GM23338 (cell line): Measurements from ENCODE around the gene SEC11A. TPM values are rescaled to one million over a fixed set of nuclear protein-coding genes. Genes with fewer than 3 reads are reported as not detected.

Experiments used
- ATAC-seq: fragments of 200-7000 bp; cut with Tn5 transposase; 3 replicates; pipeline ENCODE4 v1.9.1; 2020
- DNase-seq: peaks from one replicate; pipeline ENCODE4 v3.0.0-alpha.2; 2015; ENCODE audit warnings: low spot score
- H2AFZ ChIP-seq: fragments of 200-600 bp; sonication (generic); 2 replicates; pipeline ENCODE4 v1.8.0; 2016; ENCODE audit warnings: antibody characterized with exemption, mild to moderate bottlenecking, moderate library complexity
- H3F3A ChIP-seq: fragments of 200-600 bp; sonication (generic); replicated peaks from 2 replicates; pipeline ENCODE4 v1.8.0; 2017; ENCODE audit warnings: antibody characterized with exemption, mixed run types, low read depth
- H3K27ac ChIP-seq: fragments of 200-600 bp; sonication (generic); 2 replicates; pipeline ENCODE4 v1.6.1; 2016; ENCODE audit warnings: low read depth
- H3K27me3 ChIP-seq: fragments of 200-600 bp; sonication (generic); 2 replicates; pipeline ENCODE4 v1.8.0; 2016; ENCODE audit warnings: mild to moderate bottlenecking, mixed run types, moderate library complexity; ENCODE audit not compliant: insufficient read depth
- H3K36me3 ChIP-seq: fragments of 200-600 bp; sonication (generic); 2 replicates; pipeline ENCODE4 v1.8.0; 2016; ENCODE audit warnings: mild to moderate bottlenecking; ENCODE audit not compliant: insufficient read depth
- H3K4me1 ChIP-seq: fragments of 200-600 bp; sonication (generic); 2 replicates; pipeline ENCODE4 v1.8.0; 2016; ENCODE audit warnings: mild to moderate bottlenecking, moderate library complexity; ENCODE audit not compliant: insufficient read depth
- H3K4me2 ChIP-seq: fragments of 200-600 bp; sonication (generic); 2 replicates; pipeline ENCODE4 v1.7.1; 2017; ENCODE audit warnings: mixed run types
- H3K4me3 ChIP-seq: fragments of 200-600 bp; sonication (generic); 2 replicates; pipeline ENCODE4 v1.6.1; 2016; ENCODE audit warnings: mixed run types
- H3K79me2 ChIP-seq: fragments of 200-600 bp; sonication (generic); replicated peaks from 2 replicates; pipeline ENCODE4 v1.8.0; 2017; ENCODE audit warnings: mild to moderate bottlenecking; ENCODE audit not compliant: insufficient read depth
- H3K9me2 ChIP-seq: fragments of 200-600 bp; sonication (generic); 2 replicates; pipeline ENCODE4 v1.8.0; 2017; ENCODE audit not compliant: insufficient read depth
- H4K20me1 ChIP-seq: fragments of 200-600 bp; sonication (generic); replicated peaks from 2 replicates; pipeline ENCODE4 v1.8.0; 2017; ENCODE audit warnings: mild to moderate bottlenecking; ENCODE audit not compliant: insufficient read depth
- H3K27ac Mint-ChIP-seq: 2 replicates; pipeline ENCODE4 v1.8.0; 2020; ENCODE audit warnings: inconsistent platforms, mild to moderate bottlenecking, moderate library complexity, mixed read lengths
- H3K27me3 Mint-ChIP-seq: 3 replicates; pipeline ENCODE4 v1.8.0; 2022; ENCODE audit warnings: low read depth, mild to moderate bottlenecking, moderate library complexity, mixed read lengths, inconsistent platforms; ENCODE audit not compliant: insufficient read depth, poor library complexity
- H3K36me3 Mint-ChIP-seq: 3 replicates; pipeline ENCODE4 v1.8.0; 2021; ENCODE audit warnings: low read depth, mild to moderate bottlenecking, inconsistent platforms, moderate library complexity, mixed read lengths
- H3K4me1 Mint-ChIP-seq: 3 replicates; pipeline ENCODE4 v1.8.0; 2020; ENCODE audit warnings: mild to moderate bottlenecking, inconsistent platforms, mixed read lengths
- H3K4me3 Mint-ChIP-seq: 3 replicates; pipeline ENCODE4 v1.8.0; 2021; ENCODE audit warnings: moderate library complexity, mild to moderate bottlenecking, inconsistent platforms, mixed read lengths
- H3K9me3 Mint-ChIP-seq: 3 replicates; pipeline ENCODE4 v1.8.0; 2020; ENCODE audit warnings: moderate library complexity, mild to moderate bottlenecking, inconsistent platforms, mixed read lengths
- CREB1 ChIP-seq: fragments of 250-450 bp; sonication (Bioruptor Pico); IDR thresholded peaks from 2 replicates; pipeline ENCODE4 v1.5.0; 2020; ENCODE audit warnings: low read depth, mild to moderate bottlenecking, moderate library complexity
- CTCF ChIP-seq, 2 experiments: fragments of 200-600 bp in 1 of 2; sonication (generic) in 1 of 2; conservative IDR thresholded peaks; 2 replicates each; pipeline versions ENCODE4 v1.5.1 to v1.6.1; 2016 to 2017; ENCODE audit warnings: antibody characterized with exemption in 2 of 2, low read depth in 2 of 2, mild to moderate bottlenecking in 2 of 2, moderate library complexity in 1 of 2
- EZH2 ChIP-seq: fragments of 200-600 bp; sonication (generic); IDR thresholded peaks from one replicate; pipeline ENCODE4 v1.8.0; 2017; ENCODE audit warnings: antibody characterized with exemption, mild to moderate bottlenecking, low read depth; ENCODE audit not compliant: unreplicated experiment
- EZH2phosphoT487 ChIP-seq: fragments of 200-600 bp; sonication (generic); IDR thresholded peaks from one replicate; pipeline ENCODE4 v1.8.1; 2018; ENCODE audit warnings: antibody characterized with exemption; ENCODE audit not compliant: unreplicated experiment
- JUNB ChIP-seq: IDR thresholded peaks from one replicate; pipeline ENCODE4 v1.6.1; 2016; ENCODE audit warnings: antibody characterized with exemption; ENCODE audit not compliant: unreplicated experiment
- NANOG ChIP-seq: IDR thresholded peaks from 2 replicates; pipeline ENCODE4 v1.6.1; 2016; ENCODE audit warnings: antibody characterized with exemption, borderline replicate concordance
- POLR2AphosphoS5 ChIP-seq: IDR thresholded peaks from 2 replicates; pipeline ENCODE4 v1.6.1; 2016; ENCODE audit warnings: antibody characterized with exemption, low read depth
- REST ChIP-seq: IDR thresholded peaks from one replicate; pipeline ENCODE4 v1.6.1; 2018; ENCODE audit warnings: antibody characterized with exemption; ENCODE audit not compliant: unreplicated experiment
- ZNF114 ChIP-seq: fragments of 250-450 bp; sonication (Bioruptor Pico); IDR thresholded peaks from 2 replicates; pipeline ENCODE4 v1.5.0; 2020; ENCODE audit warnings: mild to moderate bottlenecking, moderate library complexity
- ZNF331 ChIP-seq: fragments of 250-450 bp; sonication (Bioruptor Pico); IDR thresholded peaks from 2 replicates; pipeline ENCODE4 v1.5.0; 2020; ENCODE audit warnings: low read depth, mild to moderate bottlenecking, moderate library complexity
- ZNF462 ChIP-seq: fragments of 250-450 bp; sonication (Bioruptor Pico); IDR thresholded peaks from 2 replicates; pipeline ENCODE4 v1.5.0; 2020; ENCODE audit warnings: mild to moderate bottlenecking, moderate library complexity
- polyA plus RNA-seq: library from polyadenylated mRNA; unstranded; fragments of >200 nt; fragmentation: Nextera tagmentation; extraction: Ambion mirVana; gene quantifications from 2 replicates; pipeline ENCODE4 v1.2.1, GENCODE V29; 2016
- total RNA-seq: library from RNA; depleted of rRNA; stranded (reverse); fragments of >200 nt; shearing (Covaris generic); gene quantifications from 2 replicates; pipeline ENCODE4 v1.2.3, GENCODE V29; 2014

Gene SEC11A
- total and polyA plus RNA-seq, 2 experiments from 2014 or later = 191 to 257 TPM

- TF ChIP-seq JUNB (no peak), CTCF (conservative IDR thresholded peaks at IDR 0.05; ENCODE audit: low read depth in 2 of 2) (no peak), POLR2AphosphoS5 (no peak), CREB1 (CRISPR knock-in tag) (no peak), REST (no peak), NANOG (no peak), EZH2phosphoT487 (no peak), EZH2 (no peak), ZNF331 (CRISPR knock-in tag) (no peak)
Measured at GRCh38 chr15:84647726-84648125, 68.2 kb downstream of the SEC11A start (continued).

- H3K27me3 Mint-ChIP-seq = no peaks in the 10 kb centered on the region
- Histone ChIP-seq H3K9me2 (no peaks in the 10 kb centered on the region), H3K4me1 (no peaks in the 10 kb centered on the region), H3K27me3 (no peaks in the 10 kb centered on the region), H3K36me3 (peaks cover 48% of the 10 kb centered on the region), H2AFZ (no peak overlapping the region), H3K4me3 (no peak overlapping the region), H3K79me2 (no peaks in the 10 kb centered on the region), H4K20me1 (0 out of 2 replicates have a peak, but pooled peaks cover 7% of the 10 kb centered on the region), H3F3A (0 out of 2 replicates have a peak, but pooled peaks cover 2% of the 10 kb centered on the region), H3K4me2 (no peak overlapping the region), H3K27ac (no peak overlapping the region)
- ATAC-seq (no peak), DNase-seq (no peak)
- TF ChIP-seq CTCF (conservative IDR thresholded peaks at IDR 0.05; ENCODE audit: low read depth in 2 of 2) = no peak
- no peak for TF ChIP-seq ZNF462 (CRISPR knock-in tag)
- no peak for TF ChIP-seq JUNB
- no peak for TF ChIP-seq EZH2
- TF ChIP-seq ZNF114 (CRISPR knock-in tag) = no peak
- no peak for TF ChIP-seq EZH2phosphoT487
- H3K36me3 Mint-ChIP-seq = peaks cover 78% of the 10 kb centered on the region
- no peak overlapping the region for H3K4me3 Mint-ChIP-seq
- H3K4me1 Mint-ChIP-seq = no peaks in the 10 kb centered on the region
- no peaks in the 10 kb centered on the region for H3K9me3 Mint-ChIP-seq
- H3K27ac Mint-ChIP-seq = no peak overlapping the region
Measured at GRCh38 chr15:84645997-84646396, 69.9 kb downstream of the SEC11A start.
